Germinal center (tissue), 1 donor: ENCODE measurements around the gene MSX1.
"Not testable (repeated sequence)": the region's sequence is repeated elsewhere in the genome, so short reads cannot be mapped to it uniquely, and the experiment has no call there.

ENCODE experiments used
- DNase-seq: peaks from one replicate; pipeline ENCODE4 v3.0.0; 2012; ENCODE audit warnings: mixed read lengths, low spot score

The MSX1 gene

GRCh38 chr4:4859325-4859798 is at the start of gene MSX1:
MSX1 (plus strand) TSS chr4:4859665; CDS start chr4:4859900, 235 bp downstream.
- DNase-seq, result peak; percentile 91

- DNase-seq, result no peak
Observed at GRCh38 chr4:4810092-4810774, 49.2 kb upstream of the MSX1 start.

GRCh38 chr4:4810778-4811177 is 48.7 kb upstream of the MSX1 start:
- no peak for DNase-seq

GRCh38 chr4:4812145-4812794 is 47.2 kb upstream of the MSX1 start:
- no peak for DNase-seq

- no peak for DNase-seq
Observed at GRCh38 chr4:4818415-4819212, 40.9 kb upstream of the MSX1 start.

- DNase-seq, result no peak
Observed at GRCh38 chr4:4819213-4819606, 40.3 kb upstream of the MSX1 start.

- DNase-seq, result no peak
Observed at GRCh38 chr4:4820261-4820660, 39.2 kb upstream of the MSX1 start.

GRCh38 chr4:4820739-4821138 is 38.7 kb upstream of the MSX1 start:
- DNase-seq, result no peak

- DNase-seq, result no peak
Observed at GRCh38 chr4:4821577-4821976, 37.9 kb upstream of the MSX1 start.

GRCh38 chr4:4822286-4822685 is 37.2 kb upstream of the MSX1 start:
- not testable (repeated sequence) for DNase-seq

- no peak for DNase-seq
Observed at GRCh38 chr4:4823621-4824162, 35.8 kb upstream of the MSX1 start.

- no peak for DNase-seq
Observed at GRCh38 chr4:4824232-4824631, 35.2 kb upstream of the MSX1 start.

- no peak for DNase-seq
Observed at GRCh38 chr4:4825431-4825830, 34.0 kb upstream of the MSX1 start.

GRCh38 chr4:4829837-4830236 is 29.6 kb upstream of the MSX1 start:
- DNase-seq, result no peak

GRCh38 chr4:4831266-4831665 is 28.2 kb upstream of the MSX1 start:
- DNase-seq, result no peak

GRCh38 chr4:4831825-4832224 is 27.6 kb upstream of the MSX1 start:
- DNase-seq, result no peak

GRCh38 chr4:4836044-4836443 is 23.4 kb upstream of the MSX1 start:
- no peak for DNase-seq

GRCh38 chr4:4837316-4837715 is 22.1 kb upstream of the MSX1 start:
- no peak for DNase-seq

GRCh38 chr4:4838051-4838935 is 21.2 kb upstream of the MSX1 start:
- no peak for DNase-seq

- DNase-seq, result no peak
Observed at GRCh38 chr4:4838936-4839810, 20.3 kb upstream of the MSX1 start.

GRCh38 chr4:4840351-4840750 is 19.1 kb upstream of the MSX1 start:
- no peak for DNase-seq
